Mesendoderm (in vitro differentiated cells): ENCODE measurements around the gene SLC8A1.

Experiments
- DNase-seq: peaks from one replicate; pipeline ENCODE4 v3.0.0; 2013
- H2AK5ac ChIP-seq: 2 replicates; pipeline ENCODE4 v1.6.1; 2013; ENCODE audit warnings: low read length, inconsistent platforms
- H2BK120ac ChIP-seq: 2 replicates; pipeline ENCODE4 v1.6.1; 2013; ENCODE audit warnings: low read depth, mild to moderate bottlenecking, low read length, moderate library complexity, mixed read lengths
- H2BK15ac ChIP-seq: replicated peaks from 2 replicates; pipeline ENCODE4 v1.6.1; 2013; ENCODE audit warnings: low read depth, mild to moderate bottlenecking, moderate library complexity
- H2BK5ac ChIP-seq: 2 replicates; pipeline ENCODE4 v1.6.1; 2013; ENCODE audit warnings: low read length, inconsistent platforms
- H3K18ac ChIP-seq: 2 replicates; pipeline ENCODE4 v1.6.1; 2013; ENCODE audit warnings: mild to moderate bottlenecking, low read length, mixed read lengths
- H3K23ac ChIP-seq: one replicate; pipeline ENCODE4 v1.6.1; 2013; ENCODE audit warnings: low read length
- H3K27ac ChIP-seq: 2 replicates; pipeline ENCODE4 v1.5.1; 2013; ENCODE audit warnings: low read depth, mild to moderate bottlenecking, inconsistent platforms, low read length, moderate library complexity
- H3K27me3 ChIP-seq: 2 replicates; pipeline ENCODE4 v1.6.1; 2013; ENCODE audit warnings: low read length, control low read depth, mild to moderate bottlenecking, inconsistent platforms; ENCODE audit not compliant: insufficient read depth, poor library complexity
- H3K36me3 ChIP-seq: 2 replicates; pipeline ENCODE4 v1.6.1; 2013; ENCODE audit warnings: low read length, inconsistent platforms; ENCODE audit not compliant: control insufficient read depth, insufficient read depth
- H3K4ac ChIP-seq: one replicate; pipeline ENCODE4 v1.6.1; 2013; ENCODE audit warnings: low read depth, mild to moderate bottlenecking, low read length, moderate library complexity
- H3K4me1 ChIP-seq: 2 replicates; pipeline ENCODE4 v1.6.1; 2013; ENCODE audit warnings: low read depth, low read length, inconsistent platforms; ENCODE audit not compliant: control insufficient read depth
- H3K4me2 ChIP-seq: 2 replicates; pipeline ENCODE4 v1.6.1; 2013; ENCODE audit warnings: low read length
- H3K4me3 ChIP-seq: 2 replicates; pipeline ENCODE4 v1.5.1; 2013; ENCODE audit warnings: mild to moderate bottlenecking, low read length
- H3K56ac ChIP-seq: one replicate; pipeline ENCODE4 v1.6.1; 2013; ENCODE audit warnings: low read length
- H3K79me1 ChIP-seq: 2 replicates; pipeline ENCODE4 v1.6.1; 2013; ENCODE audit warnings: low read length, inconsistent platforms
- H3K79me2 ChIP-seq: 2 replicates; pipeline ENCODE4 v1.6.1; 2013; ENCODE audit warnings: mild to moderate bottlenecking, low read length; ENCODE audit not compliant: control insufficient read depth, insufficient read depth
- H3K9ac ChIP-seq: 2 replicates; pipeline ENCODE4 v1.6.1; 2013; ENCODE audit warnings: low read length, inconsistent platforms
- H4K5ac ChIP-seq: one replicate; pipeline ENCODE4 v1.6.1; 2013; ENCODE audit warnings: low read length
- H4K8ac ChIP-seq: one replicate; pipeline ENCODE4 v1.6.1; 2013; ENCODE audit warnings: low read depth, mild to moderate bottlenecking, control low read depth, low read length, moderate library complexity
- WGBS: extraction: QIAGEN DNeasy Blood & Tissue Kit; methylation state at CpG from one replicate; pipeline ENCODE4 v1.1.7; 2013; ENCODE audit warnings: low lambda C conversion rate, missing lambda C conversion rate; ENCODE audit not compliant: insufficient coverage; ENCODE audit errors: extremely low coverage; 5-methylcytosine and 5-hydroxymethylcytosine counted together

Gene SLC8A1

DNA sequence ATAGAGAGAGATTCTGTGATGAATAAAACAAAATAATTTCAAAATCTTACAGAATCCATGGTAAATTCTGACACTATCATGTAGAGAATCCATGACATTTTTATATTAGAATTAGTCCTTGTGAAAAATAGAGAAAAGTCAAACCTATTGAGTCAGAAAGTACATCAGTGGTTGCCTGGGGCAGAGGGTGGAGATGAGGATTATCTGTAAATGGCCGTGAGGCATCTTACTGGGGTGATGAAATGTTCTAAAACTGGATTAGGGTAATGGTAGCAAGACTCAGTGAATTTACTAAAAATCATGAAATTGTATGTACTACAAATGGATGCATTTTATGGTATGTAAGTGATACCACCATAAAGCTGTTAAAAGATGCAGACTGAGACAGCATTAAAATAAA lies 323.1 kb downstream of the SLC8A1 start:
- H2BK15ac ChIP-seq: no peak overlapping the region
- no CpG with 5 or more reads among the region's 1 CpG for WGBS
- no peak overlapping the region for H3K4me3 ChIP-seq
- no peak overlapping the region for H3K9ac ChIP-seq
- H4K8ac ChIP-seq: no peak overlapping the region
- no peak overlapping the region for H2AK5ac ChIP-seq
- H2BK120ac ChIP-seq: no peak overlapping the region
- H3K27ac ChIP-seq: no peak overlapping the region
- H4K5ac ChIP-seq: no peak overlapping the region
- no peak overlapping the region for H3K4ac ChIP-seq
- DNase-seq: no peak
- H2BK5ac ChIP-seq: no peak overlapping the region
- H3K79me1 ChIP-seq: no peaks in the 10 kb centered on the region
- H3K27me3 ChIP-seq: no peaks in the 10 kb centered on the region
- no peak overlapping the region for H3K18ac ChIP-seq
- no peak overlapping the region for H3K4me2 ChIP-seq
- H3K23ac ChIP-seq: no peak overlapping the region
- H3K4me1 ChIP-seq: no peaks in the 10 kb centered on the region
- no peaks in the 10 kb centered on the region for H3K79me2 ChIP-seq
- no peak overlapping the region for H3K56ac ChIP-seq
- no peaks in the 10 kb centered on the region for H3K36me3 ChIP-seq

DNA sequence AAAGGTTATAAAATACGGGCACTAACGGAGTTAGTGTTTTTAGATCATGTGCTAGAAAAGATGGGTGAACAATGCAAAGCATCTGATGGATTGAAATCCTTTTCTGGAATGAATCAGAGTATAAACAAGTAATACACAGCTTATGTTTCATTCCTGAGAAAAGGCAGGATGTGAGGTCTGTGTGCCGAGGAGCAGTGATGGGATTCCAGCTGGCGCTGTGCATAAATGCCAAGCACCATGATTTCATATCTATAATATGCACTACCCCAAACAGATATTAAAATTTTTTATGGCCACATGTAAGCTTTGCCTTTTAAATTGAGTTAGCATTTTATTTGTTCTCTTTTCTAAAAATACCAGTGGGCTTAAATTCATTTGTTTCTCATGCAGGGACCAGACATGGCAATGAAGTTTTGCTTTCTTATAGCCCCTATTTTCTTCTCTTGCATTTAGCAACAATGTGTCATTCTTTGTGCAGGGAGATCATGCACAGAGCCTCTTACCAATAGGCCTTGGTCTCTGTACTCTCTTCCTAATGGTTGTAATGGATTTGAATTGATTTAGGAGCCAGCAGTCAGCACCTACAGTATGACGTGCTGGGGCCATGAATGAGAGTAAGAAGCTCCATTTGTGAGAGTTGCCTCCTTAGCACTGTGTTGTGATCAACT lies 323.9 kb downstream of the SLC8A1 start:
- no peak overlapping the region for H3K9ac ChIP-seq
- no peak overlapping the region for H2AK5ac ChIP-seq
- no peaks in the 10 kb centered on the region for H3K79me1 ChIP-seq
- H3K4me3 ChIP-seq: no peak overlapping the region
- H2BK5ac ChIP-seq: no peak overlapping the region
- H3K36me3 ChIP-seq: no peaks in the 10 kb centered on the region
- H3K18ac ChIP-seq: no peak overlapping the region
- no peak for DNase-seq
- no peak overlapping the region for H3K23ac ChIP-seq
- H3K79me2 ChIP-seq: no peaks in the 10 kb centered on the region
- no peak overlapping the region for H3K56ac ChIP-seq
- no peak overlapping the region for H3K27ac ChIP-seq
- H2BK120ac ChIP-seq: no peak overlapping the region
- H4K5ac ChIP-seq: no peak overlapping the region
- no peak overlapping the region for H2BK15ac ChIP-seq
- H4K8ac ChIP-seq: no peak overlapping the region
- H3K4me2 ChIP-seq: no peak overlapping the region
- H3K27me3 ChIP-seq: no peaks in the 10 kb centered on the region
- H3K4ac ChIP-seq: no peak overlapping the region
- WGBS: no CpG with 5 or more reads among the region's 5 CpGs
- H3K4me1 ChIP-seq: no peaks in the 10 kb centered on the region

GRCh38 chr2:40127146-40127545 lies 324.7 kb downstream of the SLC8A1 start:
- H3K4me3 ChIP-seq: no peak overlapping the region
- H3K79me2 ChIP-seq: no peaks in the 10 kb centered on the region
- H3K23ac ChIP-seq: no peak overlapping the region
- no peak overlapping the region for H2BK15ac ChIP-seq
- no peak overlapping the region for H4K5ac ChIP-seq
- no peak overlapping the region for H3K56ac ChIP-seq
- no peaks in the 10 kb centered on the region for H3K27me3 ChIP-seq
- no peaks in the 10 kb centered on the region for H3K36me3 ChIP-seq
- H3K4ac ChIP-seq: no peak overlapping the region
- no peak overlapping the region for H3K9ac ChIP-seq
- no peak overlapping the region for H2BK5ac ChIP-seq
- no peak overlapping the region for H4K8ac ChIP-seq
- H2AK5ac ChIP-seq: no peak overlapping the region
- no peak overlapping the region for H3K18ac ChIP-seq
- WGBS: no CpG with 5 or more reads among the region's 3 CpGs
- no peak overlapping the region for H2BK120ac ChIP-seq
- H3K27ac ChIP-seq: no peak overlapping the region
- H3K4me2 ChIP-seq: no peak overlapping the region
- no peaks in the 10 kb centered on the region for H3K4me1 ChIP-seq
- no peak for DNase-seq
- H3K79me1 ChIP-seq: no peaks in the 10 kb centered on the region

DNA sequence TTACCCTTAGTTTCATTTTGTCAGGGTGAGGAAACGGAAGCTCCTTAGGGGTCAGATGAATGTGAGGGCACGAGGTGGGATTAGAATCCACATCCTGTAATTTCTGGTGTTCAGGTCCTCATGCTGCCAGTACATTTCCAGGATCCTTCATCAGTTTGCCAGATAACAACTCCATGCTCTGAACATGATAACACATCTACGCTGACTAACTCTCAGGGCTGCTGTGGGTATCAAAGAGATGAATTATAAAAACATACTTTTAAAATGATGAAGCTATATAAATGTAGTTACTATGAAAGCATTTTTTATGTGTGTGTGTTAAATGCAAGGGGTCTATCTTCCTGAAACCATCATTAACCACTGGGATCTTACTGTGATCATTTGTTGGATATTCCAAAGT lies 325.9 kb downstream of the SLC8A1 start:
- H2BK120ac ChIP-seq: no peak overlapping the region
- no peak overlapping the region for H3K9ac ChIP-seq
- no peaks in the 10 kb centered on the region for H3K79me1 ChIP-seq
- H3K27me3 ChIP-seq: no peaks in the 10 kb centered on the region
- no peak overlapping the region for H2AK5ac ChIP-seq
- H3K4ac ChIP-seq: no peak overlapping the region
- H3K36me3 ChIP-seq: no peaks in the 10 kb centered on the region
- H3K23ac ChIP-seq: no peak overlapping the region
- no CpG with 5 or more reads among the region's 3 CpGs for WGBS
- no peaks in the 10 kb centered on the region for H3K4me1 ChIP-seq
- DNase-seq: no peak
- H3K79me2 ChIP-seq: no peaks in the 10 kb centered on the region
- H4K5ac ChIP-seq: no peak overlapping the region
- H3K56ac ChIP-seq: no peak overlapping the region
- H3K18ac ChIP-seq: no peak overlapping the region
- H3K27ac ChIP-seq: no peak overlapping the region
- no peak overlapping the region for H2BK5ac ChIP-seq
- no peak overlapping the region for H3K4me2 ChIP-seq
- no peak overlapping the region for H3K4me3 ChIP-seq
- H2BK15ac ChIP-seq: no peak overlapping the region
- H4K8ac ChIP-seq: no peak overlapping the region

DNA sequence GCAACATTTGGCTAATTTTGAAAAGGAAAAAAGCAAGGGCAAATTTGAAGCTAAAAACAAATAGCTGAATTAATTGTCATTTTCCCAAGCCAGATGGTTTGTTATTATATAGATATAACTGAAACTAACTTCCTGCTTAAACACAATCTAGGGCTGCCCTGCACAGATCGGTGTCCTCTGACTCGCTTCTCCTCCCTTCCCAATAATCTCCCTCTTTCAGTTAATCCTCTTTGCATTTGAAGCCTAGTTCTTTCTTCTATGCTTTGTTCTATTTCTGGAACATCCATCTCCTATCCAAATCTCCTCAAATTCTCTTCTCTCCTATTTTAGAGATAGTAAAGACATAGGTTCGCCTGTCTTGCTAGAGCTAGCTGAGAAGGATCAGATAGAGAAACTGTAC lies 328.1 kb downstream of the SLC8A1 start:
- Histone ChIP-seq H4K5ac (no peak overlapping the region), H2BK120ac (no peak overlapping the region), H3K79me2 (no peaks in the 10 kb centered on the region), H3K4me1 (no peaks in the 10 kb centered on the region), H3K27ac (no peak overlapping the region), H3K18ac (no peak overlapping the region), H3K4me3 (no peak overlapping the region), H3K4ac (no peak overlapping the region), H2BK5ac (no peak overlapping the region), H3K9ac (no peak overlapping the region), H3K23ac (no peak overlapping the region), H2AK5ac (no peak overlapping the region), H3K4me2 (no peak overlapping the region), H2BK15ac (no peak overlapping the region), H3K27me3 (no peaks in the 10 kb centered on the region), H3K56ac (no peak overlapping the region), H4K8ac (no peak overlapping the region), H3K36me3 (no peaks in the 10 kb centered on the region), H3K79me1 (no peaks in the 10 kb centered on the region)
- WGBS: no CpG with 5 or more reads among the region's 3 CpGs
- DNase-seq: no peak

- no peak overlapping the region for H4K8ac ChIP-seq
- no peak overlapping the region for H3K4me2 ChIP-seq
- no peak overlapping the region for H2BK5ac ChIP-seq
- H3K4me1 ChIP-seq: no peaks in the 10 kb centered on the region
- H3K79me2 ChIP-seq: no peaks in the 10 kb centered on the region
- no peak for DNase-seq
- H3K56ac ChIP-seq: no peak overlapping the region
- no peaks in the 10 kb centered on the region for H3K79me1 ChIP-seq
- no peak overlapping the region for H3K9ac ChIP-seq
- H3K27me3 ChIP-seq: no peaks in the 10 kb centered on the region
- no peak overlapping the region for H3K18ac ChIP-seq
- no peak overlapping the region for H3K4ac ChIP-seq
- no peak overlapping the region for H3K4me3 ChIP-seq
- H4K5ac ChIP-seq: no peak overlapping the region
- no peak overlapping the region for H2BK120ac ChIP-seq
- H3K23ac ChIP-seq: no peak overlapping the region
- H2BK15ac ChIP-seq: no peak overlapping the region
- no peaks in the 10 kb centered on the region for H3K36me3 ChIP-seq
- no peak overlapping the region for H3K27ac ChIP-seq
- WGBS: no CpG with 5 or more reads among the region's 1 CpG
- no peak overlapping the region for H2AK5ac ChIP-seq
Observed at GRCh38 chr2:40123326-40123725, 328.6 kb downstream of the SLC8A1 start.
